ENCODE data around the gene PPT1.

The PPT1 gene

GRCh38 chr1:40120128-40120527, 23.1 kb upstream of the PPT1 start:
- no peak overlapping the region for H3K4me3 ChIP-seq (ENCODE audit: low read length in 2 of 2)
- no peak overlapping the region for H3K27ac ChIP-seq (ENCODE audit: low read depth in 2 of 2, low read length in 2 of 2)

GRCh38 chr1:40114400-40114799, 17.3 kb upstream of the PPT1 start:
- no peaks in the 10 kb centered on the region for H3K4me1 ChIP-seq (ENCODE audit: control insufficient read depth in 2 of 2, insufficient read depth in 2 of 2, low read length in 2 of 2)
- no peaks in the 10 kb centered on the region for H3K9me3 ChIP-seq (ENCODE audit: control insufficient read depth in 2 of 2, low read length in 2 of 2)
- H3K27me3 ChIP-seq (ENCODE audit: control insufficient read depth in 2 of 2, insufficient read depth in 2 of 2, low read length in 2 of 2): peaks cover 0 to 3% of the 10 kb centered on the region in 2 donors
- H3K27ac ChIP-seq (ENCODE audit: low read depth in 2 of 2, low read length in 2 of 2): no peak overlapping the region
- no peaks in the 10 kb centered on the region for H3K36me3 ChIP-seq (ENCODE audit: control insufficient read depth in 2 of 2, insufficient read depth in 2 of 2, low read length in 2 of 2)
- no peak overlapping the region for H3K4me3 ChIP-seq (ENCODE audit: low read length in 2 of 2)
- H3K9ac ChIP-seq (ENCODE audit: low read depth in 1 of 2, low read length in 2 of 2): no peak overlapping the region

More at GRCh38 chr1:40120128-40120527, 23.1 kb upstream of the PPT1 start:
- Histone ChIP-seq H3K27me3 (ENCODE audit: control insufficient read depth in 2 of 2, insufficient read depth in 2 of 2, low read length in 2 of 2) (peaks cover 0 to 3% of the 10 kb centered on the region in 2 donors), H3K9ac (ENCODE audit: low read depth in 1 of 2, low read length in 2 of 2) (no peak overlapping the region), H3K9me3 (ENCODE audit: control insufficient read depth in 2 of 2, low read length in 2 of 2) (no peaks in the 10 kb centered on the region), H3K36me3 (ENCODE audit: control insufficient read depth in 2 of 2, insufficient read depth in 2 of 2, low read length in 2 of 2) (no peaks in the 10 kb centered on the region), H3K4me1 (ENCODE audit: control insufficient read depth in 2 of 2, insufficient read depth in 2 of 2, low read length in 2 of 2) (no peaks in the 10 kb centered on the region)

GRCh38 chr1:40110389-40110788, 13.3 kb upstream of the PPT1 start:
- Histone ChIP-seq H3K4me1 (ENCODE audit: control insufficient read depth in 2 of 2, insufficient read depth in 2 of 2, low read length in 2 of 2) (no peaks in the 10 kb centered on the region), H3K4me3 (ENCODE audit: low read length in 2 of 2) (no peak overlapping the region), H3K9ac (ENCODE audit: low read depth in 1 of 2, low read length in 2 of 2) (no peak overlapping the region), H3K27ac (ENCODE audit: low read depth in 2 of 2, low read length in 2 of 2) (no peak overlapping the region), H3K27me3 (ENCODE audit: control insufficient read depth in 2 of 2, insufficient read depth in 2 of 2, low read length in 2 of 2) (no peaks in the 10 kb centered on the region), H3K36me3 (ENCODE audit: control insufficient read depth in 2 of 2, insufficient read depth in 2 of 2, low read length in 2 of 2) (no peaks in the 10 kb centered on the region), H3K9me3 (ENCODE audit: control insufficient read depth in 2 of 2, low read length in 2 of 2) (no peaks in the 10 kb centered on the region)

GRCh38 chr1:40107290-40107959, 10.4 kb upstream of the PPT1 start:
- Histone ChIP-seq H3K36me3 (ENCODE audit: control insufficient read depth in 2 of 2, insufficient read depth in 2 of 2, low read length in 2 of 2) (no peaks in the 10 kb centered on the region), H3K4me3 (ENCODE audit: low read length in 2 of 2) (no peak overlapping the region), H3K9me3 (ENCODE audit: control insufficient read depth in 2 of 2, low read length in 2 of 2) (no peaks in the 10 kb centered on the region), H3K27me3 (ENCODE audit: control insufficient read depth in 2 of 2, insufficient read depth in 2 of 2, low read length in 2 of 2) (no peaks in the 10 kb centered on the region), H3K9ac (ENCODE audit: low read depth in 1 of 2, low read length in 2 of 2) (no peak overlapping the region), H3K27ac (ENCODE audit: low read depth in 2 of 2, low read length in 2 of 2) (no peak overlapping the region), H3K4me1 (ENCODE audit: control insufficient read depth in 2 of 2, insufficient read depth in 2 of 2, low read length in 2 of 2) (no peaks in the 10 kb centered on the region)

GRCh38 chr1:40105028-40105427, 8.0 kb upstream of the PPT1 start:
- Histone ChIP-seq H3K36me3 (ENCODE audit: control insufficient read depth in 2 of 2, insufficient read depth in 2 of 2, low read length in 2 of 2) (no peaks in the 10 kb centered on the region), H3K4me1 (ENCODE audit: control insufficient read depth in 2 of 2, insufficient read depth in 2 of 2, low read length in 2 of 2) (no peaks in the 10 kb centered on the region), H3K9me3 (ENCODE audit: control insufficient read depth in 2 of 2, low read length in 2 of 2) (no peaks in the 10 kb centered on the region), H3K27me3 (ENCODE audit: control insufficient read depth in 2 of 2, insufficient read depth in 2 of 2, low read length in 2 of 2) (no peaks in the 10 kb centered on the region), H3K27ac (ENCODE audit: low read depth in 2 of 2, low read length in 2 of 2) (no peak overlapping the region), H3K4me3 (ENCODE audit: low read length in 2 of 2) (no peak overlapping the region), H3K9ac (ENCODE audit: low read depth in 1 of 2, low read length in 2 of 2) (no peak overlapping the region)

- no peaks in the 10 kb centered on the region for H3K36me3 ChIP-seq (ENCODE audit: control insufficient read depth in 2 of 2, insufficient read depth in 2 of 2, low read length in 2 of 2)
- H3K4me3 ChIP-seq (ENCODE audit: low read length in 2 of 2): no peak overlapping the region
- no peaks in the 10 kb centered on the region for H3K9me3 ChIP-seq (ENCODE audit: control insufficient read depth in 2 of 2, low read length in 2 of 2)
- H3K9ac ChIP-seq (ENCODE audit: low read depth in 1 of 2, low read length in 2 of 2): no peak overlapping the region
- H3K4me1 ChIP-seq (ENCODE audit: control insufficient read depth in 2 of 2, insufficient read depth in 2 of 2, low read length in 2 of 2): no peaks in the 10 kb centered on the region
- H3K27ac ChIP-seq (ENCODE audit: low read depth in 2 of 2, low read length in 2 of 2): no peak overlapping the region
- peaks cover 0 to 2% of the 10 kb centered on the region in 2 donors for H3K27me3 ChIP-seq (ENCODE audit: control insufficient read depth in 2 of 2, insufficient read depth in 2 of 2, low read length in 2 of 2)
Measured at GRCh38 chr1:40102896-40103295, 5.8 kb upstream of the PPT1 start.

GRCh38 chr1:40102038-40102437, 5.0 kb upstream of the PPT1 start:
- peaks cover 0 to 2% of the 10 kb centered on the region in 2 donors for H3K27me3 ChIP-seq (ENCODE audit: control insufficient read depth in 2 of 2, insufficient read depth in 2 of 2, low read length in 2 of 2)
- no peak overlapping the region for H3K27ac ChIP-seq (ENCODE audit: low read depth in 2 of 2, low read length in 2 of 2)
- H3K9ac ChIP-seq (ENCODE audit: low read depth in 1 of 2, low read length in 2 of 2): no peak overlapping the region
- peaks cover 4% of the 10 kb centered on the region in 2 donors for H3K4me1 ChIP-seq (ENCODE audit: control insufficient read depth in 2 of 2, insufficient read depth in 2 of 2, low read length in 2 of 2)
- no peaks in the 10 kb centered on the region for H3K36me3 ChIP-seq (ENCODE audit: control insufficient read depth in 2 of 2, insufficient read depth in 2 of 2, low read length in 2 of 2)
- H3K9me3 ChIP-seq (ENCODE audit: control insufficient read depth in 2 of 2, low read length in 2 of 2): no peaks in the 10 kb centered on the region
- no peak overlapping the region for H3K4me3 ChIP-seq (ENCODE audit: low read length in 2 of 2)

- H3K36me3 ChIP-seq (ENCODE audit: control insufficient read depth in 2 of 2, insufficient read depth in 2 of 2, low read length in 2 of 2): peaks cover 0 to 3% of the 10 kb centered on the region in 2 donors
- peak overlapping the region; percentile 50 to 62 for H3K27ac ChIP-seq (ENCODE audit: low read depth in 2 of 2, low read length in 2 of 2)
- no peaks in the 10 kb centered on the region for H3K9me3 ChIP-seq (ENCODE audit: control insufficient read depth in 2 of 2, low read length in 2 of 2)
- H3K4me1 ChIP-seq (ENCODE audit: control insufficient read depth in 2 of 2, insufficient read depth in 2 of 2, low read length in 2 of 2): peaks cover 4% of the 10 kb centered on the region in 2 donors
- H3K4me3 ChIP-seq (ENCODE audit: low read length in 2 of 2): peak overlapping the region; percentile 87 to 92
- peaks cover 0 to 2% of the 10 kb centered on the region in 2 donors for H3K27me3 ChIP-seq (ENCODE audit: control insufficient read depth in 2 of 2, insufficient read depth in 2 of 2, low read length in 2 of 2)
- H3K9ac ChIP-seq (ENCODE audit: low read depth in 1 of 2, low read length in 2 of 2): peak overlapping the region; percentile 54 to 74
Measured at GRCh38 chr1:40096646-40096976, 441 bp downstream of the PPT1 start.

GRCh38 chr1:40095806-40096205, 1.2 kb downstream of the PPT1 start:
- peaks cover 4% of the 10 kb centered on the region in 2 donors for H3K4me1 ChIP-seq (ENCODE audit: control insufficient read depth in 2 of 2, insufficient read depth in 2 of 2, low read length in 2 of 2)
- H3K9ac ChIP-seq (ENCODE audit: low read depth in 1 of 2, low read length in 2 of 2): no peak overlapping the region
- no peak overlapping the region for H3K4me3 ChIP-seq (ENCODE audit: low read length in 2 of 2)
- peaks cover 0 to 2% of the 10 kb centered on the region in 2 donors for H3K27me3 ChIP-seq (ENCODE audit: control insufficient read depth in 2 of 2, insufficient read depth in 2 of 2, low read length in 2 of 2)
- H3K9me3 ChIP-seq (ENCODE audit: control insufficient read depth in 2 of 2, low read length in 2 of 2): no peaks in the 10 kb centered on the region
- H3K27ac ChIP-seq (ENCODE audit: low read depth in 2 of 2, low read length in 2 of 2): peak overlapping the region in 1 of 2 donors; percentile 13
- H3K36me3 ChIP-seq (ENCODE audit: control insufficient read depth in 2 of 2, insufficient read depth in 2 of 2, low read length in 2 of 2): peaks cover 5 to 8% of the 10 kb centered on the region in 2 donors

GRCh38 chr1:40094466-40095110, 2.5 kb downstream of the PPT1 start:
- peaks cover 12 to 15% of the 10 kb centered on the region in 2 donors for H3K36me3 ChIP-seq (ENCODE audit: control insufficient read depth in 2 of 2, insufficient read depth in 2 of 2, low read length in 2 of 2)
- no peaks in the 10 kb centered on the region for H3K9me3 ChIP-seq (ENCODE audit: control insufficient read depth in 2 of 2, low read length in 2 of 2)
- no peak overlapping the region for H3K4me3 ChIP-seq (ENCODE audit: low read length in 2 of 2)
- H3K4me1 ChIP-seq (ENCODE audit: control insufficient read depth in 2 of 2, insufficient read depth in 2 of 2, low read length in 2 of 2): peaks cover 4% of the 10 kb centered on the region in 2 donors
- peak overlapping the region in 1 of 2 donors; percentile 13 for H3K27ac ChIP-seq (ENCODE audit: low read depth in 2 of 2, low read length in 2 of 2)
- no peak overlapping the region for H3K9ac ChIP-seq (ENCODE audit: low read depth in 1 of 2, low read length in 2 of 2)
- no peaks in the 10 kb centered on the region for H3K27me3 ChIP-seq (ENCODE audit: control insufficient read depth in 2 of 2, insufficient read depth in 2 of 2, low read length in 2 of 2)

Data from mucosa of rectum (tissue), 2 donors.